ENCODE data around the gene MRPS18A.

Gene MRPS18A

GRCh38 chr6:43698584-43699349, 11.2 kb upstream of the MRPS18A start:
- no peak for TF ChIP-seq CTCF (IDR thresholded peaks at IDR 0.05; ENCODE audit: low read depth, low read length)
- Histone ChIP-seq H3K36me3 (no peaks in the 10 kb centered on the region), H3K4me1 (peaks cover 31% of the 10 kb centered on the region), H3K9me3 (no peaks in the 10 kb centered on the region), H3K27me3 (no peaks in the 10 kb centered on the region), H3K4me3 (ENCODE audit: low read depth, low read length) (no peak overlapping the region)
- DNase-seq: no peak

- H3K4me3 ChIP-seq (ENCODE audit: low read depth, low read length): no peak overlapping the region
- no peaks in the 10 kb centered on the region for H3K36me3 ChIP-seq
- no peak for DNase-seq
- peaks cover 19% of the 10 kb centered on the region for H3K4me1 ChIP-seq
- no peaks in the 10 kb centered on the region for H3K27me3 ChIP-seq
- H3K9me3 ChIP-seq: no peaks in the 10 kb centered on the region
- TF ChIP-seq CTCF (IDR thresholded peaks at IDR 0.05; ENCODE audit: low read depth, low read length): no peak
These were observed 9.8 kb upstream of the MRPS18A start for GRCh38 chr6:43697421-43697820.

GRCh38 chr6:43695967-43696291, 8.3 kb upstream of the MRPS18A start:
- H3K4me1 ChIP-seq: peaks cover 15% of the 10 kb centered on the region
- no peak for DNase-seq
- TF ChIP-seq CTCF (IDR thresholded peaks at IDR 0.05; ENCODE audit: low read depth, low read length): no peak

GRCh38 chr6:43695215-43695966, 7.8 kb upstream of the MRPS18A start:
- H3K36me3 ChIP-seq: no peaks in the 10 kb centered on the region
- TF ChIP-seq CTCF (IDR thresholded peaks at IDR 0.05; ENCODE audit: low read depth, low read length): no peak
- no peak for DNase-seq
- peaks cover 15% of the 10 kb centered on the region for H3K4me1 ChIP-seq
- H3K4me3 ChIP-seq (ENCODE audit: low read depth, low read length): no peak overlapping the region
- no peaks in the 10 kb centered on the region for H3K27me3 ChIP-seq
- H3K9me3 ChIP-seq: no peaks in the 10 kb centered on the region

More at GRCh38 chr6:43695967-43696291, 8.3 kb upstream of the MRPS18A start:
- H3K9me3 ChIP-seq: no peaks in the 10 kb centered on the region
- H3K36me3 ChIP-seq: no peaks in the 10 kb centered on the region
- no peaks in the 10 kb centered on the region for H3K27me3 ChIP-seq
- no peak overlapping the region for H3K4me3 ChIP-seq (ENCODE audit: low read depth, low read length)

- no peaks in the 10 kb centered on the region for H3K27me3 ChIP-seq
- no peak for DNase-seq
- no peak overlapping the region for H3K4me3 ChIP-seq (ENCODE audit: low read depth, low read length)
- H3K9me3 ChIP-seq: no peaks in the 10 kb centered on the region
- no peak for TF ChIP-seq CTCF (IDR thresholded peaks at IDR 0.05; ENCODE audit: low read depth, low read length)
- H3K36me3 ChIP-seq: no peaks in the 10 kb centered on the region
- H3K4me1 ChIP-seq: peaks cover 7% of the 10 kb centered on the region; the same call in 1 of the 2 replicates
These were observed 1.8 kb upstream of the MRPS18A start for GRCh38 chr6:43689421-43689820.

- no peak for DNase-seq
- peaks cover 22% of the 10 kb centered on the region for H3K4me1 ChIP-seq
- H3K36me3 ChIP-seq: peaks cover 8% of the 10 kb centered on the region
- H3K9me3 ChIP-seq: no peaks in the 10 kb centered on the region
- H3K27me3 ChIP-seq: no peaks in the 10 kb centered on the region
- no peak for TF ChIP-seq CTCF (IDR thresholded peaks at IDR 0.05; ENCODE audit: low read depth, low read length)
- peak overlapping the region; percentile 96 for H3K4me3 ChIP-seq (ENCODE audit: low read depth, low read length)
These were observed 533 bp downstream of the MRPS18A start for GRCh38 chr6:43687079-43687436.
